Neural crest cell (in vitro differentiated cells): ENCODE data around the gene VPS26C. TPM values are rescaled to one million over a fixed set of nuclear protein-coding genes. Genes with fewer than 3 reads are reported as not detected.

ENCODE experiments used
- DNase-seq: peaks from one replicate; pipeline ENCODE4 v3.0.0; 2021; ENCODE audit warnings: low read depth, mixed read lengths, low spot score
- H3K27ac Mint-ChIP-seq: one replicate; pipeline ENCODE4 v1.8.0; 2021; ENCODE audit warnings: mild to moderate bottlenecking, mixed read lengths; ENCODE audit not compliant: unreplicated experiment
- H3K27me3 Mint-ChIP-seq: 2 replicates; pipeline ENCODE4 v1.8.0; 2021; ENCODE audit warnings: low read depth, mild to moderate bottlenecking, mixed read lengths
- H3K36me3 Mint-ChIP-seq: 2 replicates; pipeline ENCODE4 v1.8.0; 2021; ENCODE audit warnings: low read depth, mild to moderate bottlenecking, mixed read lengths
- H3K4me1 Mint-ChIP-seq: 2 replicates; pipeline ENCODE4 v1.8.0; 2021; ENCODE audit warnings: mixed read lengths
- H3K4me3 Mint-ChIP-seq: one replicate; pipeline ENCODE4 v1.8.0; 2021; ENCODE audit warnings: mild to moderate bottlenecking, mixed read lengths
- H3K9me3 Mint-ChIP-seq: 2 replicates; pipeline ENCODE4 v1.8.0; 2021; ENCODE audit warnings: mixed read lengths
- total RNA-seq: library from RNA; stranded (reverse); gene quantifications from 2 replicates; pipeline ENCODE4 v1.2.1, GENCODE V29; 2021
- TF ChIP-seq, protein P1 (sequence below): fragments of 200-600 bp; sonication (generic); conservative IDR thresholded peaks from 2 replicates; pipeline ENCODE4 v1.5.0; 2021; ENCODE audit warnings: antibody characterized with exemption, mild to moderate bottlenecking

The VPS26C gene
- total RNA-seq, 1 donor from 2014 or later, result 41.1 TPM

GRCh38 chr21:37192019-37192418, 75.1 kb downstream of the VPS26C start:
- DNase-seq, result no peak
- no peaks in the 10 kb centered on the region for H3K9me3 Mint-ChIP-seq
- peaks cover 37% of the 10 kb centered on the region for H3K36me3 Mint-ChIP-seq
- TF ChIP-seq, protein P1, sequence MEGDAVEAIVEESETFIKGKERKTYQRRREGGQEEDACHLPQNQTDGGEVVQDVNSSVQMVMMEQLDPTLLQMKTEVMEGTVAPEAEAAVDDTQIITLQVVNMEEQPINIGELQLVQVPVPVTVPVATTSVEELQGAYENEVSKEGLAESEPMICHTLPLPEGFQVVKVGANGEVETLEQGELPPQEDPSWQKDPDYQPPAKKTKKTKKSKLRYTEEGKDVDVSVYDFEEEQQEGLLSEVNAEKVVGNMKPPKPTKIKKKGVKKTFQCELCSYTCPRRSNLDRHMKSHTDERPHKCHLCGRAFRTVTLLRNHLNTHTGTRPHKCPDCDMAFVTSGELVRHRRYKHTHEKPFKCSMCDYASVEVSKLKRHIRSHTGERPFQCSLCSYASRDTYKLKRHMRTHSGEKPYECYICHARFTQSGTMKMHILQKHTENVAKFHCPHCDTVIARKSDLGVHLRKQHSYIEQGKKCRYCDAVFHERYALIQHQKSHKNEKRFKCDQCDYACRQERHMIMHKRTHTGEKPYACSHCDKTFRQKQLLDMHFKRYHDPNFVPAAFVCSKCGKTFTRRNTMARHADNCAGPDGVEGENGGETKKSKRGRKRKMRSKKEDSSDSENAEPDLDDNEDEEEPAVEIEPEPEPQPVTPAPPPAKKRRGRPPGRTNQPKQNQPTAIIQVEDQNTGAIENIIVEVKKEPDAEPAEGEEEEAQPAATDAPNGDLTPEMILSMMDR, result no peak
- no peak overlapping the region for H3K4me3 Mint-ChIP-seq
- no peaks in the 10 kb centered on the region for H3K27me3 Mint-ChIP-seq
- H3K27ac Mint-ChIP-seq, result no peak overlapping the region
- peaks cover 7% of the 10 kb centered on the region for H3K4me1 Mint-ChIP-seq

DNA sequence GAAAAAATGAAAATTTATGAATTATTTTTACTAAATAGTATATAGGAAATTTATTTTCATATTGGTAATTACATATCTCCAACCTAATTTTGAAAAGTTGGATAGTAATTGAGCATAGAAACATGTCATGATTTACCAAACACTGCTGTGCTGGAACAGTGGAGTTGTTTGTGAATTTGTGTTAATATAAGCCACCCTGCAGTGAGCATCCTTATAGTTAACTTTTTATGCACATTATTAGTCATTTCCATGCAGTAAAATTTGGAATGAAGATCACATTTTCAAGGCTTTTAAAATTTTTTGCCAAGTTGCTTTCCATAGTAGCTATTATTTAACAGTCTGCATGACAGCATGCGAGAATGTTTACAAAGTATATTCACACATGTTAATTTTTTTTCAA, 78.3 kb downstream of the VPS26C start:
- peaks cover 7% of the 10 kb centered on the region for H3K4me1 Mint-ChIP-seq
- no peak overlapping the region for H3K4me3 Mint-ChIP-seq
- no peak overlapping the region for H3K27ac Mint-ChIP-seq
- TF ChIP-seq, protein P1, result no peak
- no peaks in the 10 kb centered on the region for H3K27me3 Mint-ChIP-seq
- H3K36me3 Mint-ChIP-seq, result peaks cover 22% of the 10 kb centered on the region
- H3K9me3 Mint-ChIP-seq, result no peaks in the 10 kb centered on the region
- no peak for DNase-seq

DNA sequence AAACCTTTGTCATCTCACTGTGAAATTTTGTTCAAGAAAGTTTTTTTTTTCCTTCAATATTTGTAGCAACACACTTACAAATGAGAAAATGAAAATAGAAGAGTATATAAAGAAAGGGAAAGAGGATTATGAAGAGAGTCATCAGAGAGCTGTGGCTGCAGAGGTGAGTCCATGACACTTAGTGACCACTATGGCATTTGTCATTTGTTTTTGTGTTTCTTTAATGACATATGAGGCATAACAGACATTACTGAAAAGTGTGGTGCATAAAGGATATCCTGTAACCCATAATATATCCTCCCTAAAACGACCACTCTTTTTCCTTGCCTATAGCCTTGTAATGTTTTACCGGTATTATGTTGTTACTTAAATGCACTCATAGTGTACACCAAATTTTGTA, 80.2 kb downstream of the VPS26C start:
- Mint-ChIP-seq H3K27me3 (no peaks in the 10 kb centered on the region), H3K27ac (no peak overlapping the region), H3K4me3 (no peak overlapping the region), H3K4me1 (no peaks in the 10 kb centered on the region), H3K36me3 (peaks cover 15% of the 10 kb centered on the region), H3K9me3 (no peaks in the 10 kb centered on the region)
- TF ChIP-seq, protein P1, result no peak
- DNase-seq, result no peak

- TF ChIP-seq, protein P1, result no peak
- H3K4me1 Mint-ChIP-seq, result no peaks in the 10 kb centered on the region
- H3K4me3 Mint-ChIP-seq, result no peak overlapping the region
- no peak for DNase-seq
- peaks cover 1% of the 10 kb centered on the region for H3K9me3 Mint-ChIP-seq
- no peaks in the 10 kb centered on the region for H3K27me3 Mint-ChIP-seq
- no peak overlapping the region for H3K27ac Mint-ChIP-seq
- peaks cover 14% of the 10 kb centered on the region for H3K36me3 Mint-ChIP-seq
These were observed 82.1 kb downstream of the VPS26C start for GRCh38 chr21:37184784-37185593.

DNA sequence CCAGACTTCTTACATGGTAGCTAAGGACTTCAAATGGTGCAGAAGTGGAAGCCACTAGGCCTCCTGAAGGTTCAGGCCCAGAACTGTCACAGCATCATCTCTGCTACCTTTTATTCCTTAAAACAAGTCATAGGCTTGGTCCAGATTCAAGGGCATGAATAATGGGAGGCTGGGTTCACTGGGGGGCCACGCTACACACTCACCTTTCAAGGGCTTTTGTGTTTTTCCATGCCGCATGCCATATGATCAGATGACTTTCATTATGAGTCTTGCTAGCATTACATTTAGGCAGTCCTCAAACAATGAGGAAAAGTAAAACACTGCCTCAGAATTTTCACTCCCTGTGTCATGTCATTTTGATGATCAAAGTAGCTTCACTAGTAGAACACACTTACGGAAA, 83.4 kb downstream of the VPS26C start:
- DNase-seq, result no peak
- H3K9me3 Mint-ChIP-seq, result peaks cover 4% of the 10 kb centered on the region
- TF ChIP-seq, protein P1, result no peak
- H3K27ac Mint-ChIP-seq, result no peak overlapping the region
- no peaks in the 10 kb centered on the region for H3K27me3 Mint-ChIP-seq
- H3K4me1 Mint-ChIP-seq, result no peaks in the 10 kb centered on the region
- H3K4me3 Mint-ChIP-seq, result no peak overlapping the region
- peaks cover 20% of the 10 kb centered on the region for H3K36me3 Mint-ChIP-seq
